ENCODE data around the gene HOMER2.
A peak's percentile ranks its signal among the peaks of the same experiment; 100 is the strongest.
"Not testable (repeated sequence)": the region's sequence is repeated elsewhere in the genome, so short reads cannot be mapped to it uniquely, and the experiment has no call there.

HOMER2 gene

DNA sequence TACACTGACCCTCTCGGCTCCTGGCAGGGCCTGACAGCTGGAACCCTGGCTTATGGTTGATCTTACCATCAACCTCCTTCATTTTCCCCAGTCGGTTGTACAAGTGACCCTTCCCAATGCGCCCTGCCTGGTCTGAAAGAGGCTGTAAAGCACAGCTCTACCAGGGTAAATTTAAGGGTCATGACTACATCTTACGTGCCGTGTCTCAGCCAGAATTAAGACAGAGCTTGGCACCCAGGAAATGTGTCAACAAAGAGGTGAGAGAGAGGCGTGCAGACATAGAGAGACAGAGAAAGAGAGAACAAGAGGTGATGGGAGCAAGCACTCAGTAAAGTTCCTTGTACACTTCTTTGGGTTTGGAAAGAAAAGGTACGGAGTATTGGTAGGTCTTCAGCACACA lies 28.8 kb downstream of the HOMER2 start:
- DNase-seq, result no peak

DNA sequence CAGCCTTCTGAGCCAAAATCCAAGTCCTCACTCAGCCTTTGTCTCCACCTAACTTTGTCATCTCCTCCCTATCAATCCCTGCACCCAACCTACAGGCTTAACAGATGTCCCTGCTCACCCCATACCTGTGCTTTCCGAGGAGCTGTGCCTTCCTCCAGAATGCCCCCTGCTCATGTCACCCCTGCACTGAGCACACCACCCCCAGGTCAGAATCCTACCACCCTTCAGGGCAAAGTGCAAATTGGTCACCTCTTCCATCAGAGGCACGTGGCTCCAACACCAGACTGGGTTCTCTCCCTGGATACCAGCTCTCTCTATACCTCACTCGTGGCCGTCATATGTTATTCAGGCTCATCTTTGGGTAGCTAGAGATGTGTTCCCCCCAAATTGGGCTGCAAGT lies 29.8 kb downstream of the HOMER2 start:
- no peak for DNase-seq

DNA sequence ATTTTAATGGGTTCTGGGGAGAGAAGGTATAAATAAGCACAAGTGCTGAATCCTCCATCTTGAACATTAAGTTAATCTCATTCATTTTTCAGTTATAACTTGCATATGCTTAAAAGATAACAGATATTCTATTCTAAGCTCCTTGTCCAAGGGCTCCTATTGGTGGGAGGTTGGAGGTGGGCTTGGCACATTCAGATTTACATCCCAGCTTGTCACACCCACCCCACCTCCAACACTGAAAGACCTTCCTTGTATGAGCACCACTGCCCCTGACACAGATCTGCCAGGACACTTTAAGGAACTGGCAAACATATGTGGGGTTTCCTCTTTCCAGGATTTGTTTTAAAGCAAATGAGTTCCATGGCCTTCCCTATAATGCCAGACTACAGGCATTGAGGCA lies 30.6 kb downstream of the HOMER2 start:
- DNase-seq, result no peak

DNA sequence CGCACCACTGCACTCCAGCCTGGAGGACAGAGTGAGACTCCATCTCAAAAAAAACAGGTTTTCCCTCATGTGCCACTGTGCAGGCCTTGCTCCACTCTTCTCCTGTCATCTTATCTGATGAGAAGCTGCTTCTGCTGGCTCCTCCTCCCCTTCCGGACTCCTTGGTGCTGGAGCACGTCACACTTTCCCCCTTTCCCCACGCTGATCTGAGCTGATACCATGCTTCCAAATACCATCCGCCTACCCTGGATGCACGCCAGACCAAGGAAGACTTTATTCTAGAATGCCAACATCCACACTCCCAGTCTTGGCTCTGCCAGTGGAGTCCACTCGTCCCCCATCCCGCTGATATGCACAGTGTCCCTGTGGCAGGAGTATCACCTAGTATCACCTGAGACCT lies 31.3 kb downstream of the HOMER2 start:
- no peak for DNase-seq

DNA sequence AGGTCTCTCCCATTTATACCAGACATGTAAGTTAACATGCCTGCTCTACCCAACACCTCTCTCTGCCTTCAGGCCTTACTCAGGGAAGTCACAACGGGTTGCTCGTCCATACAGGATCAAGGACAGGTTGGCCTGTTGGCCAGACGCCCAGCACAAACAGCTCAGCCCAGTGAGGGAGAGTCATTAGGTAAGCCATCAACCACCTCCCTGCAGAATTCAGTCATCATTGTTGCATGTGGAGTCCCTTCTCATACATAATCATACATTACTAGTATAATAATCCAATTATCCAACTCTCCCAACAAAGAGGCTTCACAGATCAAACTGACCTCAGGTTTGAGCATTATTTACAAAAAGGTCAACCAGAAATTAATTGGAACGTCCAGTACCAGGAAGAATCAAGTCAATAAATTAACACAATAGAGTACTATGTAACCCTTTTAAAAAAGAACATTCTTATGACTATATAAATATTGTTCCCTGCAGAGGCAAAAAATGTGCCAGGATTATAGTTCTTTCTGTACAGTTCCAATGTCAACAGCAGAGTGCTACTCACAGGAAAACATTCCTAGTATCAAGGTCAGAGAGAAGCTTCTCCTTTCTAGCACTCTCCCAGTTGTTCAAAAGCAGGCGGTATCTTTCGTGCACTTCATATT lies 33.2 kb downstream of the HOMER2 start:
- peak; percentile 18 to 27 for DNase-seq

DNA sequence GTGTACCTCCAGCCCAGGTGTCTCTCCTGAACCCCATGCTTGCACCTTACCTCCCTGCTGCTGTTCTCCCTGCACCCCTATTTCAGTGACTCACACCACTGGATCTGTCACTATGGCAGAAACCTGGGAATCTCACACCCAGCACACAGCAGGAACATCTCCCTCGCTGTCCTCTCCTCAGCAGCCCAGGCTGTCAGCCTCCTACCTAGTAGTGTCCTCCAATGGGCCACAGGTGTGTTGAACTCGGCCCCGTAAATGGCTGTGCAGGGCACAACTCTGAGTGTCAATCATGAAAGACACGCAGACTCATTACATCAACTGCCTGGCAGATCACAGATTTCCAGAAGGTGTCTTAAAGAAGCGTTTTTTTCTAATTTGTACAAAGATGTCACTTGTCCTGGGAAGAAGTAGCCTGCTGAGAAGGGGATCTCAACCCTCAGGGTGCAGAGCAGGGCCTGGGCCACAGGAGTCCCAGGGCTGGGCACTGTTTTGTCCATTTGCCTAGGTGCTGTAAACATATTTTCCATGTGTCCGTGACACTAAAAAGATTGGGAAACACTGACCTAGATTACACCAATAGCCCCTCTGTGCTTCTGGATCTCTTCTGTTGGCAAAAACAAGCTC lies 33.8 kb downstream of the HOMER2 start:
- DNase-seq, result no peak

DNA sequence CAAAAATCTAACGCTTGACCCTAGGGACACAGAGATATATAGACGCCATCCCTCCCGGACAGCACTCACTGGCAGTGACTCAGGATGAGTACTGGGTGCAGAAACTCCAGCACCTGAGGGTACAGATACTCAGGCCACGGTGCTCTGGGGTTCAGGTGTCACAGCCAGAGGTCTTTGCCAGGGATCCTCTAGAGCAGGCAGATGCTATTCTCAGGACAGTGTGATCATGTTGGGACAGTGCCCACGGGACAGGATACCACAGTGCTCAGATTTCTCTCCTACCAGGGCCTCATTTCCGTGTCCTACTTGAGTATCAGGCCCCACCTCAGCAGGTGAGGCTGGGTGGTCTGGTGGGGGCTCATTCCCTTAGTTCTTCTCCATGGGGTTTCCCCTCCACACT lies 34.4 kb downstream of the HOMER2 start:
- no peak for DNase-seq

DNA sequence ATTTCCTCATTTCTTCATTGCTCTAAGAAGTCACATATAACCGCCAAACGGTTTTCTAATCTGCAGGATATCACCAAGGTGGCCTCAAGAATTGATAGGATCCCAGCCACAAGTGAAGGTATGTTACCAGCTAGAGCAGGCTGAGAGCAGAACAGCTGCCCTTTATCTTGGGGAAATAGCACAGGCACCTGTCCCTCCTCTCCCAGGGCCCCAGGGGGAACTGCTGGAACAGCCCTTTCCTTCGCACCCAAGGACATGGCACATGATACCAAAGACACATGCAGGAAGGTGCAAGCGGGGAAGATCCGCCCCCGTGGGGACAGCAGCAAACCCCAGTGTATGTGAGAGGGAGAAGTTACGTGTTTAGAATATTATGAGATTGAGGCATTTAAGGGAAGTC lies 35.3 kb downstream of the HOMER2 start:
- no peak for DNase-seq

DNA sequence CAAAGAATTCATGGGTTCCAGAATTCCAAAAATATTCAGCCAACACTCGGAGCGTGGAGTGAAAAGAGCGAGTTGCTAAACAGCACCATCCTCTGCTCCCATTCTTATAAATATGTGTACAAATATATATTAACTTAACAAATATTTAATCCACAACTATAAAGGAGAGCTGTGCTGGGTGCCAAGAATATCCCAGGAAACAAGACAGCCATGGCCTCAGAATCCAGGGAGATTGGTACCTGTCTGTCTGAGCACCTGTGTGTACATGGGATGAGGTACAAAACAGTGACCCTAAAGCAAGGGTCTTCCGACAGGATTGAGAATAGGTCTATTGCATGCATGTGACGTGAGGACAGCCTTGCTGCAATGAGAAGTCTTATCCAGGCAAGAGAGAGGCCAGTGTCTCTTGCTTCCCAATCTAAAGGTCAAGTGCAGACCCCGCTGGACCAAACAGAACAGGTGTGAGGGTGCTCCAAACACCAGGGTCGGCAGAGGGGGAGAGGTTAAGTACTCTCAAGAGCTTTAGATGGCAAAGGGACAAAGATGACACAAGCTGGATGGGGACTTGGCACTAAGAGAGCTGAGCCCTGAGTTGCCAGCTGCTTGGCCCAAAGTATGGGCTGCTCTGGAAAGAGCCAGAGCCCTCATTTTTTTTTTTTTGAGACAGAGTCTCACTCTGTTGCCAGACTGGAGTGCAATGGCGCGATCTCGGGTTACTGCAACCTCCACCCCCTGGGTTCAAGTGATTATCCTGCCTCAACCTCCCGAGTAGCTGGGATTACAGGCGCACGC lies 36.2 kb downstream of the HOMER2 start:
- peak in 1 of 2 experiments; percentile 6 for DNase-seq

DNA sequence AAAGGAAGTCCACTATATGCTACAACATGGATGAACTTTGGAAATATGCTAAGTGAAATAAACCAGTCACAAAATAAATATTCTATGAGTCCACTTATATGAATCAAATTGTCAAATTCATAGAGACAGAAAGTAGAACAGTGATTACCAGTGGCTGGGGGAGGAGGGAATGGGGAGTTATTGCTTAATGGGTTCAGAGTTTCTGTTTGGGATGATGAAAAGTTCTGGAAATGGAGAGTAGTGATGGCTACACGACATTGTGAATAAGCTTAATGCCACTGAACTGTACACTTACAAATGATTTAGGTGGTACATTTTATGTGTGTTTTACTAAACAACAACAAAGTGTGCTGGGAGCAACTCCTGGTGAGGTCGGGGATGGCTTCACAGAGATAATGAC lies 38.1 kb downstream of the HOMER2 start:
- no peak for DNase-seq

DNA sequence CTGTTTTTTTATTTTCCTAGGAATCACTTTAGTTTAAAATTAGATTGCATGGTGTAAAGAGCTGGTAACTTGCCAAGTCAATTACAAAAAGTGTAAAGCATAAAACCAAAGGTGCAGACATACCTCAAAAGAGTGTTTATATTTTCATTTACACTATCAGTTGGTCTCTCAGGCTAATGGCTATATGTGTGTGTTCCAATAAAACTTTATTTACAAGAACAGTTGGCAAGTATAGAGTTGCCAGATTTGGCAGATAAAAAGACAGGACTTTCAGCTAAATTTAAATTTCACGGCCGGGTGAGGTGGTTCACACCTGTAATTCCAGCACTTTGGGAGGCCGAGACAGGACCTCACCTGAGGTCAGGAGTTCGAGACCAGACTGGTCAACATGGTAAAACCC lies 41.1 kb downstream of the HOMER2 start:
- no peak for DNase-seq

DNA sequence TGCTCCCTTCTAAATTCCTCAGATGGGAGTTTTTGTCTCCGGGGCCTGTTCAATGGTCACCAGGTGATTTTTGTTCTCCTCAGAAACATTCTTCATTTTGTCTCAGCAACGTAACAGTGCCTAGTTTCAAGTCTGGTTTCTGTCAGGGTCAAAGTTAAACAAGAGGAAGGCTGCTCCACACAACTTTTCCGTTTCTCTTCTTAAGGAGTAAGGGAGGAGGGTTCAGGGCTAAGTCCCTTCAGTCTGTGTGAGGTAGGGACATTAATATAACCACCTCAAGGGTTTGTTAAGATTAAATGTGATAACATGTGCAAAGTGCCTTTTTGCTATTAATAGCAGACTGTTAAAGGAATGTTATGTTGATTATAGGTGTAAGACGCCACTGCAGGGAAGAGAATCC lies 41.8 kb downstream of the HOMER2 start:
- no peak for DNase-seq

DNA sequence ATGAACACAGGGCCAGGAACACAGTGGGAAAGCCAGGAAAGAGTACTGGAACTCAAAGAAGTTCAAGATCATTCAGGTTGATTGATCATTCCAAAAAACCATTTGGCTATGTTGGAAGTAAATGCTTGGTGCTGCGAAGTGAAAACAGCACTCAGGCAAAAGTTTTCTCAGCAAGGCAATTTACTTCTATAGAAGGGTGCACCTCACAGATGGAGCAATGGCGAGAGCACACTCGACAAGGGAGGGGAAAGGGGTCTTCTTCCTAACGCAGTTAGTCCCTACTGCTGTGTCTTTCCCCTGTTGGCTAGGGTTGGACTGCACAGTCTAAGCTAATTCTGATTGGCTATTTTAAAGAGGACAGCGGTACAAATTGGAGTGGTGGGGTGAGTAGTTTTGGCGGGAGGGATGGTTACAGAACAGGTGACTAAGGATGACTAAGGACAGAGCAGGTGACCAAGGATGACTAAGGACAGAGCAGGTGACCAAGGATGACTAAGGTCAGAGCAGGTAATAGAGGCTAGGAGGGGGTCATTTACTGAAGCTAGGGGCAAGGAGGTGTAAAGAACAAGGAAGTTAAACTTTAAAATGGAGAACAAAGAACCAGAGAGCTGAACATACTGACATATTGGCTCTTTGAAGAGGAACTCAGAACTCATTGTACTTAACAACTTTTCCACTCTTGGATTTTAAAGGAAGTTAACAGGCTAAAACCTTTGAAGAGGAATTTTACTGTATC lies 43.3 kb downstream of the HOMER2 start:
- no peak for DNase-seq

DNA sequence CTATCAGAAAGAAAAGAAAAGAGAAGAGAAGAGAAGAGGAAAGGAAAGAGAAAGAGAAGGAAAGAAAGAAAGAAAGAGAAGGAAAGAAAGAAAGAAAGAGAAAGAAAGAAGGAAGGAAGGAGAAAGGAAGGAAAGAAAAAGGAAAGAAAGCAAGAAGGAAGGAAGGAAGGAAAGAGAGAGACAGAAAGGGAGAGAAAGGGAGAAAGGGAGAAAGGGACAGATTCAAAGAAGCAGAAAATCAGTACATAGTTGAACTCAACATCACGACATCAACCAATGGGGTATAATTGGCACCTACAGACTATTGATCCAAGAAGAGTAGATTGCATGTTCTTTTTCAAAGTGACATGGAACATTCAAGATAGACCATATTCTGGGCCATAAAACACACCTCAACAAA lies 45.2 kb downstream of the HOMER2 start:
- DNase-seq, result no peak

DNA sequence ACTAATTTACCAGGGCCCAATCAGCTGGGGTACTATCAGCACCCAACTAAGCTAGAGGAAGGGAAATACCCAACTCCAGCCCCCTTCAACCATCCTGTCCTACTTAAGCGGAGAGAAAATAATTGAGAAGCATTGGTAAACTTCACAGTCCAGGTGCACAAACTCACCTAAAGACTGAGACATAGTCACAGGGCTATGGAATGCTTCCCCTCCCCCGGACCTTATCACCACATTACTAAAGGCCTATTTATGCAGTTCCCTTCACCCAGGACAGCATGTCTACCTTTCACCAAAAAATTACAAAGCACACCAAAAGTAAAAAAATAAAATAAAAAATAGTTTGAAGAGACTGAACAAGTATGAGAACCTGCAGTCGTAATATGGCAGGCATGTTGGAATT lies 47.9 kb downstream of the HOMER2 start:
- no peak for DNase-seq

DNA sequence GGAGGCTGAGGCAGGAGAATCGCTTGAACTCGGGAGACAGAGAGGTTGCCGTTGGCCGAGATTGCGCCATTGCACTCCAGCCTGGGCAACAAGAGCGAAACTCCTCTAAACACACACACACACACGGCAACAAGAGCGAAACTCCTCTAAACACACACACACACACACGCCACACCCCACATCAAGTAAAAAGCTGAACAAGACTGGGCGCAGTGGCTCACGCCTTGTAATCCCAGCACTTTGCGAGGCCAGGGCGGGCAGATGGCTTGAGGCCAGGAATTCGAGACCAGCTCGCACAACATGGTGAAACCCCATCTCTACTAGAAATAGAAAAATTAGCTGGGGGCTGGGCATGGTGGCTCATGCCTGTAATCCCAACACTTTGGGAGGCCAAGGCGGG lies 49.0 kb downstream of the HOMER2 start:
- DNase-seq, result no peak

DNA sequence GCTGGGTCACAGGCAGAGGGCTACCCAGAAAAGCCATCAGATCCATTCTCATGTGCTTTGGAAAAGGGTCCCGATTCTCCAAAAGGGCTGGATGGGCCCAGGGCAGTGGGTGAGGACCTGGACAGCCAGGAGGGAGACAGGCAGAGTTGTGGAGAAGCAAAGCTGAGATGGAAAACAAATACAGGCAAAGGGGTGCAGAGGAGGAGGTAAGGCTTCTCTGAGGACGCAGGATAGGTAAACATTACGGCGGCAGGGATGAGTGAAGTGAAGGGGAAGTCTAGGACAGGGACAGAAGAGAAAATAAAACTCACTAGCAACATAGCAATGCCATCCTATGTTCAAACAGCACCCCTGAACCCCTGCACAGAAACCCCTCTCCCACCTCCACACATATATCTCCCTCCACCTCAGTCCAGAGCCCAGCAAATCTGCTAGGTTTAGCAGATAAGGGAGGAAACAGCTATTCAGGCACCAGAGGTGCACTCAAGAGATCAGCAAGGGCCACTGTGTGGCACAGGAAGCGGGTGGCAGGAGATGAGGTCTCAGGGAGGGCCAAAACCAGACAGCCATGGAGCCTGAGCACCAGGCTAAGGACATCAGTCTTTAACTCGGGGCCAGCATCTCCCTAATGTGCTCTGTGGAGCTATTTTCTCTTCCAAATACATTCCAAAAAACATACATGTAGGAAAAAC lies 51.3 kb downstream of the HOMER2 start:
- no peak for DNase-seq

DNA sequence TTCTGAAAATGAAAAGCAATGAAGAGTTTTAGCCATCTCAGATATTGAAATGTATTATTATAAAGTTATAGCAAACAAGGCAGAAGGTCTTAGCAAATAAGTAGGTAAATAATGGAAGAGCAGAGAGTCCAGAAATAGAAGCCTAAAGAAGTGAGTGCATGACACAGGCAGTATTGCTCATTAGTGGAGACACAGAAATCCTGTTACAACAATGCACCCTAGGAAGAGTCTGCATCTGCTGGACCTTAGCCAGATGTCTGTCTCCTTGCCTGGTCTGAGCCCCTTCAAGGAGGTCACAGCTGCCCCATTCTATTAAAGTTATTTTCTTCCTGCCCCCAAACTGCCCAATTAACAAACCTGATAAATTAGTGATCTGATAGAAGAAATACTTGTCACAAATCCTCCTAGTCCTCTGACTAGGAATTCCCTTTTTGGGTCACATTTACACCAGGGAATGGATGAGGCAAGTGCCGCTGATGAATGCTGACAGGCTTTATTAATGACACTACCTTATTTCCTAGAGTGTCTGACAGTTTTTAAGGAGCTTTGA lies 51.9 kb downstream of the HOMER2 start:
- DNase-seq, result no peak

DNA sequence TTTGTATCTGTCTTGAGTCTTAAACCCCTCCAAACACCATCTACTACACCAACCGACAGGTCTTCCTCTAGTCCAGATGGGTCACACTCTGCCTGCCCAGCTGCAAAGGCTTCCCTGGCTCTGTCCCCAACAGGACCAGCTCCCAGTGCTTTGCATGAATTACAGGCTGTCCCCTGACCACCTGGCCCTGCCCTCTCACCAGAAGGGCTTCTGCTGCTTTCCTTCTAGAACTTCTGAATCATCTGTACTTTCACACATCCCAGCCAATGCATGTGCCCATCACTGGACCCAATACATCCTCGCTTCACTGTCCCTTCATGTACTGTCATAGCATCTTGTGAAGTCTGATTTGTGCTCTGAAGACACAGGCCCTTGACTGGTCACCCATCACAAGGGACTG lies 53.6 kb downstream of the HOMER2 start:
- DNase-seq, result no peak

DNA sequence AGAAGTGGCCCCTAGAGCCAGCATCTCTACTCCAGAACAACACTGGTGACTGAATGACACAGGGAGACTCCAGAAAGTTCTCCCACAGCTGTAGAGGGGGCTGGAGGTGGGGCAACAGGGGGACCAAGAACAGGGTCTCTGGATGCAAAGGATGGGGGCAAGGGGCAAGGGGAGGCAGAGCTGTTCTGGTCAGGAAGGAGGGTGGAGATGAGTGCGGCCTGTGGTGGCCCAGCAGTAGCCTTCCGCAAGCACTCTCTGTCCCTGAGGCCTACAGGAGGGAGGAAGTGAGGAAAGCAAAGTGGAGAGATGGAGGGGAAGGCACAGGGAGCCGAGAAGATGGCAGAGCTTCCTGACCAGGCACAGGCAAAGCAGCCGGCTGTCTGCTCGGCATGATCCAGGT lies 56.5 kb downstream of the HOMER2 start:
- no peak for DNase-seq

DNA sequence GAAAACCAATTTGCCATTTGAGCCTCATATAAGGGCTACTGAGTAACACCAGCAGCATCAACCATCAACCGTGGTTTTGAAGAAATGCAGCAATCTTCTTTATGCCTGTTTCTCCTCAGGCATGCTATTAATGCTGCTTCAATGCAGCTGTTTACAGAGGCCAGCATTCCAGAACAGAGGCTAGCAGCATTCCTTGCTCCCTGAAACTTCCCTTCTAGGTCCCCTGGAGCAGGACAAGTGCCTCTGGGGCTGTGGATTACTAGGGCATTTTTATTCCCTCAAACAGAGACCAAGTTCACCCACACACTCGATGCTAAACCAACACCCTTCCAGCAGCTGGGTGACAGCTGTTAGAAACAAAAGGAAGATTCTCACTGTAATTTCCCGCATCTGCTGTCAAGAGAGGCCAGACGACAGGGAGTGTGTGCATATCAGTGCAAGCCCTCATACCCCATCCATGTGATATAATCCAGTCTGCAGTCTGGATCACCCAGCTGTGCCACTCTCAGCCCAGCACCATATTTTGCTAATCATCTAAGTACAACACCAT lies 57.5 kb downstream of the HOMER2 start:
- DNase-seq, result peak in 1 of 2 experiments; percentile 4

DNA sequence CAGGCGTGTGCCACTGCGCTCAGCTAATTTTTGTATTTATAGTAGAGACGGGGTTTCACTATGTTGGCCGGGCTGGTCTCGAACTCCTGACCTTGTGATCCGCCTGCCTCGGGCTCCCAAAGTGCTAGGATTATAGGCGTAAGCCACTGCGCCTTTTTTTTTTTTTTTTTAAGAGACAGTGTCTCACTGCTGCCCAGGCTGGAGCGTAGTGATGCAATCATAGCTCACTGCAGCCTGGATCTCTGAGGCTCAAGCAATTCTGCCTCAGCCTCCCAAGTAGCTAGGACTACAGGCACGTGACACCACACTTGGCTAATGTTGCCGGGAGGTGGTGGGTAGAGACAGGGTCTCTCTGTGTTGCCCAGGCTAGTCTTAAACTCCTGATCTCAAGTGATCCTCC lies 59.0 kb downstream of the HOMER2 start:
- DNase-seq, result not testable (repeated sequence)

Data from SHP77 (cell line).